GM21390 (cell line): ENCODE measurements around the gene TBCB.
"Not testable (repeated sequence)": the region's sequence is repeated elsewhere in the genome, so short reads cannot be mapped to it uniquely, and the experiment has no call there.

Source experiments
- ATAC-seq: cut with Tn5 transposase; IDR thresholded peaks from one replicate; pipeline ENCODE4 v1.9.1; 2021; ENCODE audit not compliant: unreplicated experiment

The TBCB gene, protein sequence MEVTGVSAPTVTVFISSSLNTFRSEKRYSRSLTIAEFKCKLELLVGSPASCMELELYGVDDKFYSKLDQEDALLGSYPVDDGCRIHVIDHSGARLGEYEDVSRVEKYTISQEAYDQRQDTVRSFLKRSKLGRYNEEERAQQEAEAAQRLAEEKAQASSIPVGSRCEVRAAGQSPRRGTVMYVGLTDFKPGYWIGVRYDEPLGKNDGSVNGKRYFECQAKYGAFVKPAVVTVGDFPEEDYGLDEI

DNA sequence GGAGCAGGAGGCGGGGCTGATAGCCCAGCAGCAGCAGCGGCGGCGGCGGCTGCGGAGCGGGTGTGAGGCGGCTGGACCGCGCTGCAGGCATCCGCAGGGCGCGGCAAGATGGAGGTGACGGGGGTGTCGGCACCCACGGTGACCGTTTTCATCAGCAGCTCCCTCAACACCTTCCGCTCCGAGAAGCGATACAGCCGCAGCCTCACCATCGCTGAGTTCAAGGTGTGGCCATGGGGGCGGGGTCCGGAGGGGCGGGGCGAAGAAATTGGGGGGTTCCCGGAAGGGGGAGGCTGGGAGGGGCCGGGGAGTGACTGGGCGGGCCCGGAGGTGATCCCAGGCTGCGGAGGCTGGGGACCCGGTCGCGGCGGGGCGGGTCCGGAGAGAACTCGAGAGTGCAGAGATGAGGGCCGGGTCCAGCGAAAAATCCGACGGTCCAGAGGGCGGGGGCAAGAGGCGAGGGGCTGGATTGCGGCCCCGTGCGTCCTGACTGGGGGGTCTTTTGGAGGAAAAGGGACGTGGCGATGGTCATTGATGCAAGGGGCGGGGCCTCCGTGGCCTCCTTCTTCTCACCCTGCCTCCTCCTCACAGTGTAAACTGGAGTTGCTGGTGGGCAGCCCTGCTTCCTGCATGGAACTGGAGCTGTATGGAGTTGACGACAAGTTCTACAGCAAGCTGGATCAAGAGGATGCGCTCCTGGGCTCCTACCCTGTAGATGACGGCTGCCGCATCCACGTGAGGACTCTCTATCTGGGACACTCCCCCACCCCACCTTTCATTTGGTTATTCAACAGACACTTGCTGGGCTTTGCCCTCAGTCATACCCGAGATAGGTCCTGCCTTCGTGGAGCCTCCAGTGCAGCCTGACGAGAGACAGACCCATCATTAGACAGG is at the start of gene TBCB:
TSS of gene TBCB (plus strand) at position 16 of the 891 bp plus-strand sequence. CDS start at position 109, 93 bp downstream.
- peak; percentile 21 for ATAC-seq

DNA sequence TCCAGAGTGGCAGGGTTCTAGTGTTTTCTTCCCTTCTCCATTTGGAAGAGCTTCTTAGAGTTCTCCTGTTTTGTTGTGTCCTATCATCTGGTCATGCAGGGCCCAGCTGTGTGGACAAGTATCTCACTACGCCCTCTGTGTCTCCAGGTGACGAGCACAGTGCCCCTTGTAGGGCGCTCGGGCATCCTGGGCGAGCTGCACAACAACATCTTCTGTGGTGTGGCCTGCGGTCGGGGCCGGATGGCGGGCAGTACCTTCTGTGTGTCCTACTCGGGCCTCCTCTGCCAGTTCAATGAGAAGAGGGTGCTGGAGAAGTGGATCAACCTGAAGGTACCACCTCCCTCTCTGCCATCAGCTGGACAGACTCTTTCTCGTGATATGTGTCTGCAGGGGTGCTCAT is 47.6 kb upstream of the TBCB start:
- no peak for ATAC-seq

DNA sequence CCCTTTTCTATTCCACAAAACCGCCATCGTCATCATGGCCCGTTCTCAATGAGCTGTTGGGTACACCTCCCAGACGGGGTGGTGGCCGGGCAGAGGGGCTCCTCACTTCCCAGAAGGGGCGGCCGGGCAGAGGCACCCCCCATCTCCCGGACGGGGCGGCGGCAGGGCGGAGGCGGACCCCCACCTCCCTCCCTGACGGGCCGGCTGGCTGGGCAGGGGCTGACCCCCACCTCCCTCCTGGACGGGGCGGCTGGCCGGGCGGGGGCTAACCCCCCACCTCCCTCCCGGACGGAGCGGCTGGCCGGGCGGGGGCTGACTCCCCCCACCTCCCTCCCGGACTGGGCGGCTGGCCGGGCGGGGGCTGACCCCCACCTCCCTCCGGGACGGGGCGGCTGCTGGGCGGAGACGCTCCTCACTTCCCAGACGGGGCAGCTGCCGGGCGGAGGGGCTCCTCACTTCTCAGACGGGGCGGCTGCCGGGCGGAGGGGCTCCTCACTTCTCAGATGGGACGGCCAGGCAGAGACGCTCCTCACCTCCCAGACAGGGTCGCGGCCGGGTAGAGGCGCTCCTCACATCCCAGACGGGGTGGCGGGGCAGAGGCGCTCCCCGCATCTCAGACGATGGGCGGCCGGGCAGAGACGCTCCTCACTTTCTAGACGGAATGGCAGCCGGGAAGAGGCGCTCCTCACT is 46.3 kb upstream of the TBCB start:
- not testable (repeated sequence) for ATAC-seq

DNA sequence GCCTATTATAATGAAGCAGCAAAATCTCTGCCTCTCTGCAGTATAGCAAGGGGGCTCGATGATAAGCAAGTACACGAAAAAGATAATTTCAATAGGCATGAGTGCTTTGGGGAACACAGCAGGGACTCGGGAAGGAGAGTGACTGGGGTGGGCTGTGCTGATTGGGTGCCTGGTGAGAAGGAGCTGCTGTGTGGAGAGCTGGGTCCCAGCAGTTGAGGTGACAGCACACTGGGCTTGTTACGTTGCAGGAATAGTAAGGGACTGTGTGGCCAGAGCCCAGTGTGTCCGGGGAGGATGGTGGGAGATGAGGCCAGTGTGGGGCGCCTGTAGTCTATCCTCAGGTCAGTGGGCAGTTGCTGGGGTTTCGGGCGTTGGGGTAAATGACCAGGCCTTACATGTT is 43.2 kb upstream of the TBCB start:
- ATAC-seq = no peak

DNA sequence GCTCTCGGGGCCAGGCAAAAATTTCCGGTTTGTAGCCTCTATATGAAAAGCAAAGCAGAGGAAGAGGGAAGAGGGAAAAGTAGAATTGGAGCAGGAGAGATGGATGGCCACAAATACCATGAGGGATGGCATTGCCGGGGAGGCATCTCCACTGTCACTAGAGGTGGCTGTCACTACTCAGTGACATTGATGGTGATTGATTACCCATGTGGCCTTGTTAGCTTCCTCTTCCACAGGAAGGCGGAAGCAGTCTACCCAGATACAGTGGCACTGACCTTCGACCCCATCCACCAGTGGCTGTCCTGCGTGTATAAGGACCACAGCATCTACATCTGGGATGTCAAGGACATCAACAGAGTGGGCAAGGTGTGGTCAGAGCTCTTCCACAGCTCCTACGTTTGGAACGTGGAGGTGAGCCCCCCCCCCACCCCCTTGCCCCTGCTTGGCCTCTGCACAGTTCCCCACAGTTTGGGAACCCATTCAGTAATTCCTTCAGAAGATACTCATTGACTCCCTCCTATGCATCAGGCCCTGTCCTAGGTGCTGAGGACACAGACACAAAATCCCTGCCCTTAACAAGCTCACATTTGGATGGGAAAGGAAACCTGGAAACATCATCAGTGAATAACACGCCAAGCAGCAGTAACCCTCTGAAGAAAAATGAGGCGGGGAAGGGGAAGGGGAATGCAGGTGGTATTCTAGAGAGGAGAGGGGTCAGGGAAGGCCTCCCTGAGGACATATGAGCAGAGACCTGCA is 42.0 kb upstream of the TBCB start:
- ATAC-seq = no peak

DNA sequence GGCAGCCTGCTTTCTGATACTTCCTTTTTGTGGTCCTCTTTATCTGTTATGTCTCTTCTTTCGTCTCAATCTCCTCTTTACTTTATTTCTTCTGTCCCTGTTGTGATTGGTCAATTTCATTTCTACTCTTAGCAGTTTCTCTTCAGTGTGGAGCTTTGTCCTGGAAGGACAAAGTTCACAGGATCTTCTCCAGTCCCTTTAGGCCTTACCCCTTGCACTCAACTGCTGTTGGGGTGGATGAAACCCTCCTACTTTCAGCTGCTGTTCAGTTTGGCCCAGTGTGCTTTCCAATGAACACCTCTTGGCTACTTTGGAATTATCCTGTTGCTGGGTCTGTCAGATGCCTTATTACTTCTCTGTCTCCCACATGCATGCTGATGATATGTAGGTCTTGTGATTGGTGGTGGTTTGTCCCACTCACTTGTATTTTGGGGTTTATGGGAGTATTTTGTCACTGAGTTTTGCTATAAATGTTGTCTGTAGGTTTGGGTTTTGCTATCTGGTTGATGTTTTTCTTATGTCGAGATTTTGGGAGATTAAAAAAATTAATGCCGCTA is 35.8 kb upstream of the TBCB start:
- ATAC-seq = no peak

DNA sequence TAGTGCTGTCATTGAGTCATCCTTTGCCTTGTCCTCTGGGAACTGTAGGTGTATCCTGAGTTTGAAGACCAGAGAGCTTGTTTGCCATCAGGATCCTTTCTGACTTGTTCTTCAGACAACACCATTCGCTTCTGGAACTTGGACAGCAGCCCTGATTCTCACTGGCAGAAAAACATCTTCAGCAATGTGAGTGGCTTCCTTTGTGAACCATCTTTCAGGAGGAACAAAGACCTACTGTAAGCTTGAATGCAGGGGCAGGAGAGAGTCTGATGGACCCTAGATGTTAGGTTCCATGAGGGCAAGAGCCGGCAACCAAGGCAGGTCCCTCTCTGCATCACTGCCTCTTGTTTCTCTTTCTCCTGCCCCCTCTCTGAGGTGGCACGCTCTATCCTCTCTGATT is 33.9 kb upstream of the TBCB start:
- no peak for ATAC-seq

DNA sequence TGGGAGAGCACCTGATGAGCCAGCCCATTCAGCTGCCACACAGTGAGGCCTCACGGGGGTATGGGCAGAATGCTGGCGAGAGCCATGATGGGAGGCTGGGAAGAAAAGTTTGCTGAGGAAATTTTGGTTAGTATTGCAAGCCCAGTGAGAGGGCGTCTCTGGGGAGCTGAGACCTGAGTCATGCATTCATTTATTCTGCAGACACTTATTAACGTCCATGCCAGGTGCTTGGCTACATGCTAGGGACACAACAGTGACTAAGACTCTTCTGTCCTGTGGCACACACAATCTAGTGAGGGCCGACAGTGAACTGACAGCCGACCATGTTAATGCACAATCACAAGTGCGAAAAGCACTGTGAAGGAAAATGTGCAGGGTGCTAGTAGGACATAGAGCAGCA is 33.4 kb upstream of the TBCB start:
- no peak for ATAC-seq

DNA sequence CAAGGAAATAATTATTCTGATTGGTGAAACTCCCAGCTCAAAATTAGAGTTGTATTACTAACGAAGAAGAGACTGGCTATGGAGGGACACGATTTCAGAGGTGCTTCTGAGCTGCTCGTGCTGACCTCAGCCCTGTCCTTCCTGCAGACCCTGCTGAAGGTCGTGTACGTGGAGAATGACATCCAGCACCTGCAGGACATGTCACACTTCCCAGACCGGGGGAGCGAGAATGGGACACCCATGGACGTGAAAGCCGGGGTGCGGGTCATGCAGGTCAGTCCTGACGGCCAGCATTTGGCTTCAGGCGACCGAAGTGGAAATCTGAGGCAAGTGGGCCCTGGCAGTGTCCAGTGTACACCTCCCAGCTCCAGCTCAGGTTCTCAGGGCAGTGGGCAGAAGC is 32.4 kb upstream of the TBCB start:
- no peak for ATAC-seq

DNA sequence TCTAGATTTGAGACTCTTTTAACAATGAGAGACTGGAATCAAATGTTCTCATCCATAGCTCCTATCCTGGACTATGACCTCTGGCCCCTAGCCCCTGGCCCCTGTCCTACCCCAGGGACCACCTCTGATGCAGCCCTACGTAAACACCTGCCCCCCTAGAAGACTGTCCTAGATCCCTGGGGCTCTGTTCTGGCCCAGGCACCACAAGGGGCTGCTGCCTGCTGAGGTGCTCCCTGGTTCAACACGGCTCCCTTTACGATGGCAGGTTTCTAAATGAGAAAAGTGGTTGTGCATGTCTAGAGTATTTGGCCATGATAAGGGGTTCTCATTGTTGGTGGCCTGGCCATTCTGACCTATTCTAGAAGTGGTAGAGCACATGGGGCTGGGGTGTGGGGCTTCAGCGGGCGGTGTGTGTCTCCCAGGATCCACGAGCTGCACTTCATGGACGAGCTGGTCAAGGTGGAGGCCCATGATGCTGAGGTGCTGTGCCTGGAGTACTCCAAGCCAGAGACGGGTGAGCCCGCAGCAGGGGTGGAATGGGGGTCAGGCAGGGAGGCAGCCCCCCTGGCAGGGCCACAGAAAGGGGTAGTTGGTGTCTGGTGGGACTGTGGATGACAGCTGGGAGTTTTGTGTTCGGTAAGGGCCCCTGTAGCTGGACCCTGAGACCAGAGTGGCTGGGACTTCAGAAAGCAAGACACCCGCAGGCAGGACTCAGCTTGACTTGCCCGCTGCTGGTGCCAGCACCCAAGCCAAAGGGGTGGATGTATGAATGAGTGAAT is 30.8 kb upstream of the TBCB start:
- ATAC-seq = no peak

DNA sequence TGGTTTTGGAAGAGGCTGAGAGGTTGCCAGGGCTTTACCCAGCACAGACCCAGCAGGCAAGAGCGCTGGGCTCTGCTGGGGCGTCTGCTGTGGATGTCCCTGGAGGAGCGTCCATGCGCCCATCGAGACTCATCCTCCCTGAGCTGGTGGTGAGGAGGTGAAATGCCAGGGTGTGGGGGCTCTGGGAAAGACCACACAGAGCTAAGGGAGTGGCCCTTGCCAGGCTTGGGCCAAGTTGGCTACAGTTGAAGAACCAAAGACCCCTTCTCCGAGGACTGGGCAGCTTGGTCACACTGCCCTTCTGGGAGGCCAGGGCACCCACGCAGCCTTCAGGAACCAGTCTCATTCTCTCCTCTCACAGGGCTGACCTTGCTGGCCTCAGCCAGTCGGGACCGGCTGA is 28.9 kb upstream of the TBCB start:
- no peak for ATAC-seq

DNA sequence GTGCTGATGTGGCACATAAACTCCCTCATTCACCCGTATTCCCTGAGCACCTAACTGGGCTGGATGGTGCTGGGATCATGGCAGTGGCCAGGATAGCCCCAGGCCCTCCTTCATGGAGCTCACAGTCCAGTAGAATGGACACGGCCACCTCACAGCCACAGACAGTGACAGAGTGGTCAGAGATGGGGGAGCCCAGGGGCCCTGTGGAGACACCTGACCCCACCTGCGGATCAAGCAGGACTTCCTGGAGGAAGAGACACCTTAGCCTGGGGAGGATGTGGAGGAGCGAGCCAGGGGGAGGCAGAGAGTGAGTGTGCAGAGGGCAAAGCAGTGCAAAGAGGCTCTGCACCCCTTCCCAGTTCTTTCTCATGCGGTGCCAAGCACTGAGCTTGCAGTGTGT is 25.4 kb upstream of the TBCB start:
- no peak for ATAC-seq

DNA sequence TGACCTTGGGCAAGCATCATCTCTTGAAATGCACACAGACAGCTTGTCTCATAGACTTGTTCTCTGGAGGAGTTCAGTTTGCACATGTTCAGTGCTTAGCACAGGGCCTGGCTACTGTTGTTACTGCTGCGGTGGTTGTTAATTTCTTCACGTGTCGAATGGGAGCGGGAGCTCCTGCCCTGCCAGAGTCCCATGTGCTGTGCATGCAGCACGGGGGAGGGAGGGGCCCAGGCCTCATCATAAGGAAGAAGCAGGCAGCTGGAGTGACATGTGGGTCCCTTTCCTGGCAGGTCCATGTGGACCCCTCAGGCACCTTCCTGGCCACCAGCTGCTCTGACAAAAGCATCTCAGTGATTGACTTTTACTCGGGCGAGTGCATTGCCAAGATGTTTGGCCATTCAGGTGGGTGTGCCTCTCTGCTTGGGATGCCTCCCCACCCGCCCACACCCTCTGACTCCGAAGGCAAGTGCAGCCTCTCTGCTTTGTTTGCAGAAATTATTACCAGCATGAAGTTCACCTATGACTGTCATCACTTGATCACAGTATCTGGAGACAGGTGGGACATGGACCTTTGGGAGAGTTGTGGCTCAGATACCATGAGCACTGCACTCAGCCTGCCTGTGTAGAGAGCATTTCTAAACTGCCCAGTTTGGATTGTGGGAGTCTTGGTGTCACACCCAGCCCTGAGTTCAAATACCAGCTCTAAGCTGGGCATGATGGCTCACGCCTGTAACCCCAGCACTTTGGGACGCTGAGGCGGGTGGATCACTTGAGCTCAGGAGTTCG is 24.2 kb upstream of the TBCB start:
- no peak for ATAC-seq

DNA sequence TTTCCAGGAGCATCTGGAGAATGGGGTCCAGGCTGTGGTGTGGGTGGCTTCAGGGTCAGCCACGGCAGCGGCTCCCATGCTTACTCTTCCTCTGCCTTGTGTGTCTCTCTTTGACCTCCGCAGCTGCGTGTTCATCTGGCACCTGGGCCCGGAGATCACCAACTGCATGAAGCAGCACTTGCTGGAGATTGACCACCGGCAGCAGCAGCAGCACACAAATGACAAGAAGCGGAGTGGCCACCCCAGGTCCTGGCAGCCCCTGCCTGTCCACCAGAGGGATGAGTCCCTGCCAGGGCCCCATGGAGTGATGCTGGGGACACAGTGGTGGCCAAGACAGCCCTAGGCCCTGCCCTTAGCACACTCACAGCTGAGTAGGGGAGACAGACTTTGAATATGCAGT is 22.7 kb upstream of the TBCB start:
- ATAC-seq = no peak

DNA sequence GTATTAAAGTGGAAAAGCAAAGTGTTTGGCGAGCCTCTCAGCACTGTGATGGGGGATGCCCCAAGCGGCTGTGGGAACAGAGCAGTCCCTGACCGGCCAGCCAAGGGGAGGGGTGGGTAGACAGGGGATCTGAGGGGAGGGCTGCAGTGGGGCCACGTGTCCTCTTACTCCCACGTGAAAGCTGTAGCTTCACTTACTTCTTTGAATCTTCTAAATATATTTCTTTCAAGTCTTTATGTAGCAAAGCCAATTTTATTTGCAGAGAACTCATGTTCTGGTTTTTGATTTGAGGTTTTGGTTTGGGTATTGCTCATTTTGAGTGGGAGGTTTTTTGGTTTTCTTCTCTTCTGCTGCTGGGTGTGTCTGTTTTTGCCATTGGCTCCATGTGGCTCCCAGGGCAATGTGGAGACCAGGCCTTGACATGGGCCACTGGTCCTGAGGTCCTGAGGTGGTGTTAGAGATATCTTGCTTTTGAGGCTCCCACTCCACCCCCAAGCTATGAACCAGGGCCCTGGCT is 22.1 kb upstream of the TBCB start:
- no peak for ATAC-seq

DNA sequence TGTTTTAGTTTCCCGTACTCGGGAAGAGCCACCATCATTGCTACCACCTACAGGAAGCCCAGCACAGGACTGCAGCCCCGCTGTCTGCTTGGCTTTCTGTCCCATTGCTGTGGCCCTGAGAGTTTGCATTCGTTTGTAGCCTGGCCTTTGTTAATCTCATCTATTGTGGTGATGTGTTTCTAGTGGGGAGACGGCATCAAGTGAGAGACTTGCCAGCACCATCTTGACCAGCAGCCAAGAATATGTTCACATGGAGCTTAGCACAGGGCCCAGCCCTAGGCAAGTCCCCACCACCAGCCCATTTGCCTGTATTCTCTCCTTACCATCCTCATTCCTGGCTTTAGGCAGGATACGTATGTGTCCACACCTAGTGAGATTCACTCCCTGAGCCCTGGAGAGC is 21.6 kb upstream of the TBCB start:
- ATAC-seq = no peak

DNA sequence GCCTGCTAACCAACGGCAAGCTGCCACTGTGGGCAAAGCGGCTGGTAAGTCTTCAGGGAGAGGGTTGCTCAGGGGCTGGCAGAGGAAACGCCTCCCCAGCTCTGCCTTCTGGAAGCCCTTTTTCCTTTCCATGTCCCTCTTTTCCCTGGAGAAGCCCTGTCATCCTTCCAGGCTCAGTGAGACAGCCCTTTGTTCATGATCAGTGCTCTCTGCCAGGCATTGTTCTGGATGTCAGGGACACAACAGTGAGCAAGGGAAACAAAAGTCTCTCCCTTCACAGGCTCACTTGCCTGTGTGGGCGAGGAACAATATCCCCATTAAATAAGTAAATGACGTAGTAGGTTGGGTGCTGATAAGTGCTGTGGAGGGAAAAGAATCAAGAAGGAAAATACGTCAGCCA is 18.2 kb upstream of the TBCB start:
- ATAC-seq = no peak

DNA sequence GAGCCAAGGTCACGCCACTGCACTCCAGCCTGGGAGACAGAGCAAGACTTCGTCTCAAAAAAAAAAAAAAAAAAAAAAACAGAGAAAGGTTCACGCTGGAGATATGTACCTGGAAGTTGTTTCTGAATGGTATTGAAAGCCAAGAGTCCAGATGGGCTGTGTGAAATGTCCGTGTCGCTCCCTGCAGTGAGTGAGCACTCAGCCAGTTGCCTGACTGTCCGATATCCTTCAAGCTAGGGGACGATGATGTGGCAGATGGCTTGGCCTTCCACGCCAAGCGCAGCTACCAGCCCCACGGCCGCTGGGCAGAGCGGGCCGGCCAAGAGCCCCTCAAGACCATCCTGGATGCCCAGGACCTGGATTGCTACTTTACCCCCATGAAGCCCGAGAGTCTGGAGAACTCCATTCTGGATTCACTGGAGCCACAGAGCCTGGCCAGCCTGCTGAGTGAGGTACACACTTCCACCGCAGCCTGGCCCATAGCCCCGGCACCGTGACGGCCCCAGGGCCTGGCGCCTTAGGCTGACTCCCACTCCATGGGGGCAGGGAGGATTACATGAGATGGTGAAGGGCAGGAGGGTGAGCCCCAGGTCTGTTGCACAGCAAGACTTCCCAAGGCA is 16.0 kb upstream of the TBCB start:
- ATAC-seq = no peak

DNA sequence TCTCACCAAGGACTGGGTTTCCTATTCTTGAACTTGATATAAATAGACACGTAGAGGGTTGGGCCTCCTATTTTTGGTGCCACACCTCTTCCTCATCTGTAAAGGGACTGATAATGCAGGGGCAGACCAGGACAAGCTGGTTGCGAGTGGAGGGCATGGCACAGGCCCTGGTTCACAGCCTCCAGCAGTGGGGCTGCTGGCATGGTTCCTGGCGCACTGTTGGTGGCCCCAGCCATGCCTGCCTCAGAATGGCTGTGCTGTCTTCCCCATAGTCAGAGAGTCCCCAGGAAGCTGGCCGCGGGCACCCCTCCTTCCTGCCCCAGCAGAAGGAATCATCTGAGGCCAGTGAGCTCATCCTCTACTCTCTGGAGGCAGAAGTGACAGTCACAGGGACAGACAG is 14.8 kb upstream of the TBCB start:
- ATAC-seq = no peak
